HG02970 (cell line): ENCODE data around the gene THRB.

Experiments used
- ATAC-seq: cut with Tn5 transposase; IDR thresholded peaks from one replicate; pipeline ENCODE4 v1.9.1; 2021; ENCODE audit warnings: mild to moderate bottlenecking, moderate library complexity, moderate number of reproducible peaks; ENCODE audit not compliant: unreplicated experiment, low FRiP score

Gene THRB

DNA sequence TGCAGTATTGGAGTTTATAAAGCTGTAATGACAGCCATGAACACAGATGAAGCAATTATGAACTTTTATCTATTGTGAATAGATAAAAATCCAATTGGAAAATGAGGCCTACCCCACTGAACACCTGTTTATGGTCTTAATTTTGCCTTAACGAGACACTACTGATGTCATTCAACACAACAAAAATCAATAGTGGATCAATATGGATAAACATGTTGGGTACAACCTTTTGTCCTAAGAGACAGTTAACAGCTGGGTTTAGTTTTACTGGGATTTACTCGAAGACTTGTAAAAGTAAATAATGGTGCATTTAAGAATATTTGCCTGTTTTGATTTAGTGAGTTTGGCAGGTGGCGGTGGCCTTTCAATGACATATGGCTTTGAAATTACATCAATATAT lies 331.7 kb downstream of the THRB start:
- ATAC-seq, result no peak

DNA sequence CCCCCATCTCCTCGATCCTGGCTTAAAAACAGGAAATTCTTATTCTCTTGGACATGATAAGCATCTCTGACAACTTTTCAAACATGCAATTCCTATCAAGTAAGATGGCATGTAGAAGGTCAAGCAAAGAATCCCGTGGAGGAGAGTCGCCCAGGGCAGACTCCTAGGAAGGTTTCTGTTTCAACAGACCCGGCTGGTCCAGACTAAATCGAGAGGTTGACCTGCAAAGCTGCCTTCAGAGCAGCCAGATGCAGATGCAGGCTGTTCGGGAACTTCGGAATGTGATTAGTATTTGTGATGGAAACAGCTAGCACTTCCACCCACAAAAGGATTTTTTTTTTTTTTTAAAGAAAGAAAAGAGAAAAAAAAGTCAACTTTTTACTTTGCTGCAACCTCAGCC lies 332.8 kb downstream of the THRB start:
- no peak for ATAC-seq

DNA sequence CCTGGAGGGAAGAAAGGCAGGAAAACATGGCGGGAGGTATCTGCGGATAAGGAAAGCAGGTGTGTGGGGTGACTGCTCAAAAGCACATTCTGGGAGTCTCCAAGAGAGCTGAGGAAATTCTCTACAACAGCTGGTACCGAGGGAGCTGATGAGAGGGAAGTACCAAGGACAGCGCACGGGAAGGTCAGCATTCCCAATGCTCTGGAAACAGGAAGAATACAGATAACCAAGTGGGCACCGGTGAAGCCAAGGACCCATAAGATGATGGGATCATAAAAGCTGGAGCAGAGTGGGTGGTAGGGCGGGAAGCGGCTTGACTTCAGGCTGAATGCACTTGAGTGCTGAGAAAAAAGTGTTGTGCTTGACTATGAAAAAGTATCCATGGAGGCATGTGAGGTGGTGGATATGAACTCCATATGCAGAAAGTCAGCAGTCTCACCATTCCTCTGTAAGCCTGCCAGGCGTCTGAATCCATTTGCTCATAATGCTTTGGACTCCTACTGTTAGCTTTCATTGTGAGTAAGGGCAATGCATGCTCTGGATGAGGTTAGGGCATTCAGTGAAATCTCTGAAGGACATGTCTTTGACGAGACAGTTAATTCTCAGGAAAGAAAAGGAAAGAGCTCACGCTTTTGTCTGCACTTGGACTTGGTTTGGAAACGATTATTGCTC lies 334.1 kb downstream of the THRB start:
- no peak for ATAC-seq

DNA sequence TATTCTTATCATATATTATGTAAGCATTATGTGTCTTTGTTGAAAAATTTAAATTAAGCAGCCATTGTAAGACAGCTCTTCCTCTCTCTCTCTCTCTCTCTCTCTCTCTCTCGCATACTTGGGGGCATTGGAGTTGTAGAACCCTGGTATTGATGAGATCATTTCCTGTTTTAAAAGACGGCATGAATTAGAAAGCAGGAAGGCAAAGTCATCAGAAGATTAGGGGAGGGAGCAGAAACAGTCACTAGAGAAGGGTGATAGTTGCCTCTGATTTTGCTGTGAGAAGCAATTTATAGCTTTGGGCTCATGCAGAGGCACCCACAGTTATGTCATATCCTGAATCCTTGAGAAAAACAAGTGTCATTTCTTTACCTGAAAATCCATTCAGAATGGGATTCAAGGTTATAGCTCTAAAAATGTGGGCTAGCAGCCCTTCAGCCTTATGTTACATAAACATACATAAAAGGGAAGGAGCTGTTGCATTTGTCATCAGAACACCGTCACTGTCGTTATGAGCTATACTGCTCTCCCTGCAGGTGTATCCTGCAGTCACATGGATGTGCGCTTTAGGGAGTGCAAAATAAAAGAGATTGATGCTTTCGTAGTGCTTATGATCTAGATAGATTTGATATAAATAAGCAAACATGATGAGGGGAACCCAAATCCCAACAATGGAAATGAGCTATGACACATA lies 335.7 kb downstream of the THRB start:
- ATAC-seq, result no peak

DNA sequence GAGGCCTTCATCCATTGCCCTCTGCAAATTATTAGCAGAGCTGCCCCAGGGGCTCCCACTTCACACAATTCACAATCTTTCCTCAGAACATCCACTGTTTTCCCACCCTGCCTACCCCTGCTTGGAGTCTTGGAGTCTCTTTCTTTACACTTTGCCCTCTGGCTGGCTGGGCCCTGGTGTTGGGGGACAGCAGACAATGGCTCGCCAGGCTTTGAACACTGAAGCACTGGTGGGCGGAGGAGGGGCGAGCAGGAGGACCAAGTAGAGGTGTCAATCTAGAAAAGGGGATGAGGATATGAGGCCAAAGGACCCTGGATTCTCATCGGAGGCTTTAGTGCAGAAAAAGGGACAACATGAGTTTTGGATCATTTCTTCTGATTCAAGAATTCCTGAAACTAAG lies 337.5 kb downstream of the THRB start:
- ATAC-seq, result no peak

DNA sequence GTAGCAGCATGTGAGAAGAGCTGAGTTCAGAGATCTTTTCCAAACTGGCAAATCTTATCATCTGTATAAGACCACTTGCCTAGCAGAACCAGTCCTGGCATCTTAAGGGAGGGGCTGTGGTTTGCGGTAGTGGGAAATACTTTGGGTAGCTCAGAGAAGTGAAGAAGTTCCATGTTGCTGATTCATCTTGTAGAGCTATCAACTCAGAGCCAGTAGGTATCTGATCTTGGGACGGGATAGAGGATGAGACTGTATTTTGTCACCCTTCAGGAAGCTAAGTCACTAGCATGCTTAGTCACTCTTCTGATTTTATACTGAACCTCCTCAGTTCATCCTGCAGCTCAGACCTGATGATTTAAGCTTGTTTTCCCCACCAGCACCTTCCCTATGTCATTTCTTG lies 338.2 kb downstream of the THRB start:
- ATAC-seq, result no peak

DNA sequence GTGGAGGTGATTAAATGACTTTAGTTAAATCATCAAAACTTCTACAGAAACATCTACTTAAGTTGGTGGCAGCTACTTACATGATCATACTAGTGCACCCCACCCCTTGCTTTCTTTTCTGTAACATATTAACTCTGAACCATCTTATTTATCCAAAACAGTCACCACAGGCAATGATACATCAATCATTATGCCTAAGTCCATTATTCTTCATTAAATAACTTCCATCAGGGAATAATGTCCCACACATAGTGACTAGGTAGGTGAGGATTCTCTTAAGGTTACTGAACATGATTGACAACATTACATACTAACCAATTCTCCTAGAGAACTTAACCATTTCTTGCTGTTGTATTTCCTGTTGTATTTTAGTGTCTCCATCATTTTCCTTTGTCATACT lies 339.4 kb downstream of the THRB start:
- no peak for ATAC-seq

DNA sequence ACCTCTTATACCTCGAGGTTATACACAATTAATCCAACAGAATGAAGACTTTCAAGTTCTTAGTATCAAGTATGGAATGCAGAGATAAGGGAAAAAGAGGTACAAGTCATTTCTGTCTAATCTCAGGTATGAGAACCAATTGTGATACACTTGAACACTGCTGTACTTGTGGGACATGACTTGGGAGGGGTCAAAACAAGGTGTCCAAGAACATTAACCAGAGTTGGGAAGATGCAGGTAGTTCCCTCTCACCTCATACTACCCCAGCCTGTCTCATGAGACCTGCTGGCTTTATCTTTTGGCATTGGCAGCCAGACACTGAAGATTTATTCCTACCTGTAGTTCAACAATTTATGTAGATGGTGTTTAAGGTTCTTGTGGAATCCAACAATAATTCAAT lies 339.9 kb downstream of the THRB start:
- no peak for ATAC-seq

DNA sequence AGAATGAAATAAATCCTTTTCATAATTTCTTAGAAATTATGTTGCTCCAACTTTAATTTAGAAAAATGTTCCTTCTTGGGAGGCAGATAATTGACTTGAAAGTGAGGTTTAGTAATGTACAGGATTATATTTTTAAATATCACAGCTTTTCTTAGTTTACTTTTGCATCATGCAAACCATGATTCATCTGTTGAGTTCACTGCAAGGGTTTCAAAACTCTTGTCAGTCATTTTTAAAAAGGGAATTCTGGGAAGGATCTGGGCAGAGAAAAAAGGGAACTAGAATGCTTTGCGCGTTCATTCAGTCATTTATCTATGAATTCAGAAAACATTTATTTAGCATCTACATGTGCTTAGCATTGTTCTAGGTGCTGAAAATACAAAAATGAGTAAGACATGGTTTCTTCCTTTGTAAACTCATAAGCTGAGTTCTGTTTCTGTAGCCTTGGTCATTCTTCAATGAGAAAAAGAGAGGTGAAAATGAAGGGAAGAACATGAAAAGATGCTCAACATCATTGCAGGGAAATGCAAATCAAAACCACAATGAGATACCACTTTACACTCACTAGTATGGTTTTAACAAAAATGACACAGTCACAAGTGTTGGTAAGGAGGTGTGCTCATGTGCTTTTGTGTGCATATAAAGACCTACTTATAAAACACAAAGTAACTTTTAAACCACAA lies 340.5 kb downstream of the THRB start:
- peak; percentile 68 for ATAC-seq

DNA sequence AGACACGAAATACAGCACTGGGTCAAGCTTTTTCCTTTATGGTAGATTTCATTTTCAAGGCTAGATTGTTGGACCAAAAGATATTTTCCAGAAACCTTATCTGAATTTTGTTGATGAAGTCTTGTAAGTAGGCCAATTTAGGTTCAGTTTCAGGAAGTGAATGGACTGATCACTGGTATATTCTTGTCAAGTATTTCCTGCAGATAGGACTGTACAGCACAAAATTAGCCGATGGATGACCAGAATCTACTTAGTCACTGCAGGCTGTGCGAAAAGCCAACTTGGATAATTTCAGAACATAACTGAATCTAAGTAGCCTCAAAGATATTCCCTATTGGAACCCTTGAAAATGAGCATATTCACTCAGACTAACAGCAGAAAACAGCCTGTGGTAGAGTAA lies 343.1 kb downstream of the THRB start:
- ATAC-seq, result no peak

DNA sequence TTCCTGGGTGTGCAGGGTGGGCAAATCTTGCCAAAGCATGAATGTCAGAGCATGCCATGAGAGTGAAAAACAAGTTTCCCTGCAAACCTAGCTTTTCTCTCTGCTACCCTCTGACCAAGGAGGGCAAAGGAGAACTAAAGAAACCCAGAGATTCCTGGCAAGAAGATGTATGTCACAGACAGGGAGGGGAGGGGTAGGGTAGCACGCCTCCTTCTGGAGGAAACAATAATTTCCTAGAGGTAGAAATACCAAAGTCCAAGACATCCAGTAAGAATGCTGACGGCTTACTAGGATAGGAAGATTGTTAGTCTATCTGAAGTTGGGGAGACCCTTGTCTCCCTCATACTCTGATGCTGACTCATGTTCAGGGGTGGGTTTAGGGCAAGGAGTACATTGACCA lies 345.6 kb downstream of the THRB start:
- ATAC-seq, result no peak

DNA sequence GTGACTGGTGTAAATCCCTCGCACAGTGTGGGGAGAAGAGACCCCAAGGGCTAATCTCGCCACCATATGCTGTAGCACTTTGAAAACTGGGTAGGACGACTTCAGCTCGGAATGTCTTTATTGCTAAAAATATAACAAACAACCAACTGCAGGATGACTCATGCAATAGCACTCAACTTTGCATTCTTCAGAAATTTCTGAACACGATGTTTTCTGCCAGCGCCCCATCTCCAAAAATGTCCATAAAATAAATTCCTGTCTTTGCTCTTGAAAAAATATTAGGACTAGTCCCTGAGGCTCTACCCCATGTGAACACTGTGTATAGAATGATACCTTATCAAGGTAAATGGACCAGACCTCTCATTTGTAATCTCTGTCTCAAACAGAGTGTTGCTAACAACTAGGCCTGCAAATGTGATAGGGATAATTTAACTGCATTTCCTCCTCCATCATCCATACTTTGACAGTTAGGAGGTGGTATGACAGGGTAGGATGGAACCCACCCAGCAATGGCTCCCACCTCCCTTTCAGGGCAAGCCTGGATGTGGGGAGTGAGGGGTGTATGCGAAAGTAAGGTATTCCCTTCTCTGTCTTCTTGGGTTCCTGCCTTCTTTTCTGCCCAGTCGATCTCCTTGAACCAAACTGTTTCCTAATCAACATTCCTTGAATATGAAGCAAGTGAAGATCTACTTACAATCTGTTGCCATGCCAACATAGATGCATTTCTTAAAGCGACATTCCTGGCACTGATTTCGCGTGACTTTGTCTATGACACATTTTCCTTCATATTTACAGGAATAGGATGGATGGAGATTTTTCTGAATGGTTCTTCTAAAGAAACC lies 348.4 kb downstream of the THRB start:
- ATAC-seq, result no peak

DNA sequence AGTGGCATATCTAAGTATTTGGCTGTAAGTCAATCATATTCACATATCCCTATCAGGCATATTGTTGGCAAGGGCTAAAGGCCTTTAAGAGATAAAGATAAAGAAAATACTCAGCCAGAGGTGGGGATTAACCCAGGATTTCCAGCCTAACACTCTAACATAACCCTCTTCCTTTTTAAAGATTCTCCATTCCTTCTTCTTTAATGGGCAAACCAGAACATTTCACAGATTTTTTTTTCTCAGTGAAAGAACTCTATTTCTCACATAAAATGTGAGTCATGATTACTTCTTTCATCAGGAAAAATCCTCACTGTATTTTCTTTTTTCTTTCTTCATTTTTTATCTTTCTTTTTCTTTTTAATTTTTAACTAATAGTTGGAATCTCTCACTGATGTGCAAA lies 349.2 kb downstream of the THRB start:
- ATAC-seq, result no peak

DNA sequence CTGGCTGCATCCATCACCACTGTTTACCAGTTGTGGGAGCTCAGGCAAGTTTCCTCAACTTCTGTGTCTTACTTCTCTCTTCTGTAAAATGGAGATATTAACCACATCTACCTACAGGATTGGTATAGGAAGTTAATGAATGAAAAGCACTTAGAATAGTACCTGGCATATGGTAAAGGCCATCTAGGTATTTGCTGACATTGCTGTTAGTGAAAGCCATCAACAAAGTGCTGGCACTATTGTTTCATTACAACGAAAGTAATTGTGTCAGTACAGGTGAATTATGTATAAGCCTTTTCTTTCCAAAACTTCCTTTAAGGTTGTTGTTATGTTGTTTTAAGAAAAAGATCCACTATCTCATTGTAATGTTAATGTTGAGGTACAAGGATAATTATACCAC lies 352.5 kb downstream of the THRB start:
- no peak for ATAC-seq

DNA sequence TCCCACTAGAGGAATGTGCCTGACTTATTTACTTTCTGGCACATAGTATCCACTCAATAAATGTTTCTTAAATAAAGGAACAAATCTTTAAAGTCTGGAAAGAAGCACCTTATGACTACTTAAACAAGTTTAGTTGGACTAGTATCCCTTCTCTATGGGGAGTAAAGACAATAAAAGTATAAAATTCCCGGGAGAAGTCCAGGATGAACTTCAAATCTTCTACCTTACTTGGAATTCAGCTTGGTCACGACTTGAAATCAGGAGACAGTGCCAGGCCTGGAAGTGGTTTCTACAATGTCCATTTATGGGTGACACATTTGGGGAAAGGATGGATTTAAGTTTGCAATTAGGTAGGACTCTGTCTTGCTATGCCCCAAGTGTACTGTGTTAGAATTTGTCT lies 353.1 kb downstream of the THRB start:
- ATAC-seq, result no peak

DNA sequence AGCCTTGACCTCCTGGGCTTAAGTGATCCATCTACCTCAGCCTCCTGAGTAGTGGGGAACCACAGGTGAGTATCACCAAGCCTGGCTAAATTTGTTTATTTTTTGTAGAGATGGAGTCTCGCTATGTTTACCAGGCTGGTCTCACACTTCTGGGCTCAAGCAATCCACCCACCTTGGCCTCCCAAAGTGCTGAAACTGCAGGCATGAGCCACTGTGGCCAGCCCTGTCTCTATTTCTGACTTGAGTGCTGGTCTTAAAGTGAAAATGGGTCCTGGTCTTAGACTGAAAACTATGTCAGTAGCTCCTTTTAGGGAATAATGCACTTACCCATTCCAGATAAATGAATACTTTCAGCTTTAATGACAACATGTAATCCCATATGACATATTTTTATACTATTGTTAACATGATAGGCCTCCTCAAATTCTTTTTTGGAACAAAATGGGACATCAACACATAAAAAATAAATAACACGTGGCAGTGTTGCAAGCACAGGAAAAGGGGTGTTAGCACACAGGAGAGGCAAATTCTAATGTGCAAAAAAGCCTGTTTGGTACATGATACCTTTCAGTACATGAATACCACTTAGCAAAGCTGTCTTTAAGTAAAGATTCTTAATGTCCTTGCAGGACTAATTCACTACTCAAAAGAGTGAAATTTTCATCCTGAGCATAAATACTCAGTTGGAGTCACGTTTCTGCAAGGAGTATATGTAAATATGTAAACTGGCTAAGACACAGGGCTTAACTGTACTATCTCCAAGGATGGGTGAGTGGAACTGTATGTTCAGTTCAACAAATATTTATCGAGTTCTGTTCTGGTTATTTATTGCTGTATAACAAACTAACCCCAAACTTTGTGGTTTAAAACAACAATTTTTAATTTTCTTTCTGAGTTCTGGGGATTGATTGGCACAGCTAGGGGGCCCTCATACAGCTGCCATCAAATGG lies 354.9 kb downstream of the THRB start:
- no peak for ATAC-seq

DNA sequence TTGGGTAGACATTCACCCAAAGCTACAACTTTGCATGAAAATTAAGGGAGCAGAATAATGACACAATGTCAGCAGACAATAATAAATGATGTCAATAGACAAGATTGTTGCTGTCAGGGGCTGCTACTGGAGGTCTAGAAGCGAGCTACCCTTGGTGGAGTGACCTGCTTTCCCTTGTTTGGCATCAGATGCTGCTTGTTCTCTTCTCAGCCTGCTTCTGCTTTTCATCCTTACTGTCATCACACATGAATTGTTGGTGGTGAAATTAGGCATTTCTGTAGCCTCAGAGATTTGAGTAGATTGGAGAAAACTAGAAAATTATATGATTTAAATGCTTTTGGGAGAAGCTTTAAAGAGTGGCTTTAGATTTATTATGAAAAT lies 355.8 kb downstream of the THRB start:
- no peak for ATAC-seq

DNA sequence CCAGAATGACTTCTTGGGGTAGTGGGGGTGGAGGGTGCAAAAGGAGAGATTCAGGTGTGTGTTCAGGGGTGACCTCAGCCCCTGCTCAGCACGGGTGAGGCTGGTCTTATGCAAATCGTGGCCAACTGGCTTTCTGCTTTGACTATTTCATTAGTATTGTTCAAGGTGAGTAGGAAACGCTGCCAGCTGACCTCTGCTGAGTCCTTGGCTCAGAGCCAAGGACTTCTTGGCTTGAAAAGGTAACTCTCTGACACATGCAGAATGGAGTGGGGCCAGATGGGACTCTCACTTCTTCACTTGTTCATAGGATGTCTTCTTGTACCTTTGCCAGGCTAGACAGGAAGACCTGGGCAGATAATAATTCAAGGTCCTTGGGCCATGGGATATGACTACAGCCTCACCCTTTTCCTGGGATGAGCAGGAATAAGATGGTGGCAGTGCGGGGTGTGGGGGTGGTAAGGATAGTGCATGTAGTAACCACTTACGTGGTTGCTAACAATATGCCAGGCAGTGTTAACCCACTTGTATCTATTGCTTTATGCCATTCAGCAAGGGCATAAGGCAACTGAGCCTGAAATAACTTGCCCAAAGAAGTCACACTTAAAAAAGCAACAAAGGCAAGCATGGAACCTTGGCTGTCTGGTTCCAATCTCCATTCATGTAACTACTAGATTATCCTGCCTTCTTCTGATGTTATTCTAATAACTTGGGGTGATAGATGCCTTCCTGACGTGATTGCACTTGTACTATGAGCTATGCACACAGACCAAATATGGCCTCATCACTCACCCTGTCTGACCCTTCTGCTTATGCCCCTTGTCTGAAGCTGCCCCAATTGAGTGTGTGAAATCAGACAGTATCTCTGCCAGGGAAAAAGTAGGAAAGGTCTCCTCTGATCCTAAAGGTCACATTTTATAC lies 356.4 kb downstream of the THRB start:
- ATAC-seq, result no peak

DNA sequence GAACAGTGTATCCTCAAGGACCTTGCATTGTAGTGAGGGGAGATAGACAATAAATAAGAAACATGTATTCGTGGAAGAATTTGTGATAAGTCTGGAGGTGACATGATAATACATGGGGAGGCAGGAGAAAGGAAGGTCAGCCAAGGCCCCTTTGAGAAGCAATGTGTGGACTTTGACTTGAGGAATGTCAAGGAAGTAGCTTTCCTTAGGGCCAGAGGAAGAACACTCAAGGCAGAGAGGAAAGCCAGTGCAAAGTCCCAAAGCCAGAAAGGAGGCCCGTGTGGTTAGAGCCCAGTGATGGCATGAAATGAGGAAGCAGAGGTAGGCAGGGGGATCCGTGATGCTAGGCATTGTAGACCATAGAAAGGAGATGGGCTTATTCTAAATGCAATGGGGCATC lies 357.3 kb downstream of the THRB start:
- no peak for ATAC-seq
